Measurements from ENCODE around the gene GATAD2B.

GRCh38 chr1:153869486-153869885, 53.3 kb downstream of the GATAD2B start:
- TF ChIP-seq ZNF565 (CRISPR knock-in tag; conservative IDR thresholded peaks at IDR 0.05; ENCODE audit: low read depth), result no peak
- TF ChIP-seq POU6F1 (CRISPR knock-in tag; IDR thresholded peaks at IDR 0.05; ENCODE audit: borderline replicate concordance, low read depth), result no peak
- TF ChIP-seq TSHZ2 (CRISPR knock-in tag; IDR thresholded peaks at IDR 0.05), result no peak
- no peak for TF ChIP-seq SNAI2 (CRISPR knock-in tag; IDR thresholded peaks at IDR 0.05)
- TF ChIP-seq RARB (CRISPR knock-in tag; IDR thresholded peaks at IDR 0.05), result no peak
- no peak for TF ChIP-seq ESRRG (CRISPR knock-in tag; IDR thresholded peaks at IDR 0.05)
- TF ChIP-seq GLIS3 (CRISPR knock-in tag; IDR thresholded peaks at IDR 0.05), result no peak
- no peak for TF ChIP-seq ZNF70 (CRISPR knock-in tag; IDR thresholded peaks at IDR 0.05)
- no peak for TF ChIP-seq BACH2 (CRISPR knock-in tag; IDR thresholded peaks at IDR 0.05; ENCODE audit: borderline replicate concordance)
- no peak for TF ChIP-seq ZNF8 (CRISPR knock-in tag; IDR thresholded peaks at IDR 0.05)
- TF ChIP-seq PATZ1 (CRISPR knock-in tag; IDR thresholded peaks at IDR 0.05; ENCODE audit: borderline replicate concordance), result no peak
- no peak for TF ChIP-seq ISL1 (CRISPR knock-in tag; IDR thresholded peaks at IDR 0.05)
